G401 (cell line): ENCODE results near the gene CDPF1. TPM values are rescaled to one million over a fixed set of nuclear protein-coding genes. Genes with fewer than 3 reads are reported as not detected.

Experiments used
- DNase-seq: peaks from one replicate; pipeline ENCODE4 v3.0.0-alpha.2; 2015; ENCODE audit warnings: low spot score
- in situ Hi-C: cut with HindIII; loops from 2 replicates; pipeline ENCODE4 v1.10.0; 2016; ENCODE audit warnings: low sequenced_read_pairs, mixed read lengths
- total RNA-seq: library from RNA; depleted of rRNA; stranded (reverse); fragments of >200 nt; shearing (Covaris generic); gene quantifications from 2 replicates; pipeline ENCODE4 v1.2.3, GENCODE V29; 2014; rRNA removed

The CDPF1 gene
- 38.4 and 49.2 TPM in 2 replicates for total RNA-seq

DNA sequence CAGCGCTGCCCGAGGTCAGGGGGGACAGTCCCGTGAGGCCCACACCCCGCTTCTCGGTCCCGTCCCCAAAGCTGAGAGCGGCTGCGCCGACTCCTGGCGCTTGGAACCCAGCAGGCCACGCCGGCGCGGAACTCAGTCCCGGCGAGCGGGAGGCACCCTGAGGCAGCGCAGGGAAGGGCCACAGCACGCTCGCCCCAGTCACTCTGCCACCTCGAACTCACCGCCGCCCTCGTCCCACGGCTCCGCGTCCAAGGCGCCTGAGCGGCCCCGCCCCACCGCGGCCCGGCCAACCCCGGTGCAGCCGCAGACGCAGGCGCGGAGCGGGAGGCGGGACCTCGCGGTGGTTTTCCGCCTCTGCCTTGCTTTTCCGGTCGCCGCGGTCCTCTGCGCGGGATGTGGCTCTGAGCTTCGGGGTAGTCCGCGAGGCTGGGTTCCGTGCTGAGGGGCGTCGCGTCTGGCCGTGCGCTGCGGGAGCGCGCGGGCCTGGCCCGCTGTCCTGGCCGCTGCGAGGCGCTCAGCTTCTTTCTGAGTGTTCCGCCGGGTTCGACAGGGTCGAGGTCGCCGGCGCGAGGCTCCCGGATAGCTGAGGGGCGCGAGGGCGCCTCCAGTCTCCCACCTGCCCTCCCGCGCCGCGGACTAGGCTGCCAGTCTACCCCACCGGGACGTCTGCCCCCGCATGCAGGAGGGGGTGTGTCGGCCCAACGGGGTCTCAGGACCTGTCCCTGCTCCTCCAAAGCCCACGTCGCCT, at the start of gene CDPF1:
Gene CDPF1, minus strand, starts transcription at position 259 of the 748 bp plus-strand sequence. CDS start 2,009 bp downstream, outside the sequence.
- in situ Hi-C loops, result no loop called here

DNA sequence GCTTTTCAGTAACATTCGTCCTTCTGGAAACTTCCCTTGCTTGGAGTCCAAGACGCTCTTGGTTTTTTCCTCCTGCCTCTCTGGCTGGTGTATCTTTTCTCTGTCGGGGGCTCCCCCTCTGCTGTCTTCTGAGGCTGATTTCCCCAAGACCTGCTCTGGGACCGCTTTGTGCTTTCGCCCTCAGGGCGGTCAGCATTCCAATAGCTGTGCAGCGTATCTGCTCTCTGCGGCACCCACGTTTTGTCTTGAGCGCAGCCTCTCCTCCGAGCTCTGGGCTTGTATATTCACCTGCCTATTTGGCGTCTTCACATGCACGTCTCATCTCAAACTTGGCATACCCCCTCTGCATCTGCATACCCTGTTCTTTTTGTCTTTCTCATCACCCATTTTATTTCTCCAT, 49.0 kb upstream of the CDPF1 start:
- in situ Hi-C loops, result no loop called here
- no peak for DNase-seq

More for the DNA sequence above, at the start of gene CDPF1:
- DNase-seq, result peak; percentile 87

- no peak for DNase-seq
- in situ Hi-C loops, result no loop called here
Measured at GRCh38 chr22:46297151-46297812, 47.2 kb upstream of the CDPF1 start.

DNA sequence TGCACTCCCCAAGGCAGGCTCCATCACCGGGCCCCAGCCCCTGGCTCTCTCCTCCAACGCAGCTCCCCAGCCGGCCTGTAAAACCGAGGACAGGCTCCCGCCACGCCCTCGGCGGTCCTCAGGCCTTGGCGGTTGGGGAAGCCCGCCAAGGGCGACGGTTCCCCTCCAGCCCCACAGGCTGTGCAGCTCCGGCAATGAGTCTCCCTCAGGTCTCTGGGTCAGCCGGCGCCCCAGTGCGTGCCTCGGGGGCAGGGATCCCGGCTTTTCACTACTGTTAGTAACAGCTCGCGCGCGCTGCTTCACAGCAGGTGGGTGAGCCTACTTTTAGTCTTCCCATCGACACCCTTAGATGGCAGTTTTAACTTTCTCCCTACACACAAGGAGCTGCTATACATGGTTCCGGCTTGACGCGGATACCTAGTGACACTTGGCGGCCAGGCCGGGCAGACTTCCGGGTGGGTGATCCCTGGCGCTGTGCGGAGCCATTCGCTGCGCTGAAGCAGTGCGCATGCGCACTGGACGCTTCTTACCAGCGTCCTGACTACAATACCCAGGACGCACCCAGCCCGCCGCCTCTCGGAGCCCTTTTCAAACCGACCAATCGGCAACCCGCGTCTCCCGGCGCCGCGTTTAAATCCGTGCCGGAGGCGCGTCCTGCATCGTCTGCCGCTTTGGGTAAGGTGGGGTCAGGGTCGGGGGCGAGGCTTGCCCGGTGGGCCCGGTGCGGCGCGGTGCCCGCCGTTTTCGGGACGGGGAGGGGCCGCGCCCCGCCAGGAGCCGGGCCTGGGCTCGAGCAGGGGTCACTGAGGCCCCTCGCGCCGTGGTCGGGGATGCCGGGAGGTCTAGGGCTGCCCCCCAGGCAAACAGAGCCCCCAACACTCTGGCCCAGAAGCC, 46.4 kb upstream of the CDPF1 start, which contains the start of gene GTSE1:
Gene GTSE1, plus strand, starts transcription at position 614 of the 894 bp plus-strand sequence. CDS start 531 bp downstream, outside the sequence.
- DNase-seq, result peak; percentile 97
- in situ Hi-C loops, result no loop called here

- DNase-seq, result no peak
- in situ Hi-C loops, result no loop called here
Measured at GRCh38 chr22:46295277-46295971, 45.3 kb upstream of the CDPF1 start.

DNA sequence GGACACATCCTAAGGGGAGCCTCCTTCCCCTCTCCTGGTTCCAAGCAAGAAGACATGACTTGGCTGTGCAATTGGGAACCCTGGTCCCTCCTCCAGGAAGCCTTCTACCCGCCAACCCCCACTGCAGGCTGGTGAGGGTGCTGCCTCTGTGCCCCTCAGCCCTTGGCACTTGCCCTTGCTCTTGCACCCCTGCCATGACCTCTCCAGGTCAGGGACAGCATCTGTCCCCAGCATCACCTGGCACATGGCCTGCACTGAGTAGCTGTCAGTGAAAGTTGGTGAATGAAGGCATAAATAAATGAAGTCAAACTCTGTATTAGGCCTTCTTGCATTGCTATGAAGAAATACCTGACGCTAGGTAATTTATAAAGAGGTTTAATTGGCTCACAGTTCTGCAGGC, 44.7 kb upstream of the CDPF1 start:
- in situ Hi-C loops, result no loop called here
- DNase-seq, result no peak

- DNase-seq, result no peak
- in situ Hi-C loops, result no loop called here
Measured at GRCh38 chr22:46293577-46294260, 43.6 kb upstream of the CDPF1 start.

DNA sequence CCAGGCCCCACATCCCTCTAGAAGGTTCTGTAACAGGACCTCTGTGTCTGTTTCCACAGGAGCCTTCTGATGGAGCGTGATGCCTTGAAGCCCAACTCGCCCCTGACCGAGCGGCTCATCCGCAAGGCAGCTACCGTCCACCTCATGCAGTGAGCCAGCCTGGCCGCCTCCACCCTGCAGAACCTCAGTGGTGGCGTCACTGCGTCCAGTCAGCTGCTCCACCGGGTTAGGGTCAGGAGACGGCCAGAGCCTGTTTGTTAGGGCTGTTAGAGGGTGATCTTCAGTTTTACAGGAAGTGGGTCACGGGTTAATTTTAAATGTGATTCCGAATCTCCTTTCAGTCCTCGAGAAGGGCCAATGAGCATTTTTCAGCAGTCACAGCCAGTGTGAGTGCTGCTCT, 42.6 kb upstream of the CDPF1 start:
- DNase-seq, result no peak
- in situ Hi-C loops, result no loop called here

- DNase-seq, result no peak
- in situ Hi-C loops, result no loop called here
Measured at GRCh38 chr22:46292173-46292572, 42.1 kb upstream of the CDPF1 start.

DNA sequence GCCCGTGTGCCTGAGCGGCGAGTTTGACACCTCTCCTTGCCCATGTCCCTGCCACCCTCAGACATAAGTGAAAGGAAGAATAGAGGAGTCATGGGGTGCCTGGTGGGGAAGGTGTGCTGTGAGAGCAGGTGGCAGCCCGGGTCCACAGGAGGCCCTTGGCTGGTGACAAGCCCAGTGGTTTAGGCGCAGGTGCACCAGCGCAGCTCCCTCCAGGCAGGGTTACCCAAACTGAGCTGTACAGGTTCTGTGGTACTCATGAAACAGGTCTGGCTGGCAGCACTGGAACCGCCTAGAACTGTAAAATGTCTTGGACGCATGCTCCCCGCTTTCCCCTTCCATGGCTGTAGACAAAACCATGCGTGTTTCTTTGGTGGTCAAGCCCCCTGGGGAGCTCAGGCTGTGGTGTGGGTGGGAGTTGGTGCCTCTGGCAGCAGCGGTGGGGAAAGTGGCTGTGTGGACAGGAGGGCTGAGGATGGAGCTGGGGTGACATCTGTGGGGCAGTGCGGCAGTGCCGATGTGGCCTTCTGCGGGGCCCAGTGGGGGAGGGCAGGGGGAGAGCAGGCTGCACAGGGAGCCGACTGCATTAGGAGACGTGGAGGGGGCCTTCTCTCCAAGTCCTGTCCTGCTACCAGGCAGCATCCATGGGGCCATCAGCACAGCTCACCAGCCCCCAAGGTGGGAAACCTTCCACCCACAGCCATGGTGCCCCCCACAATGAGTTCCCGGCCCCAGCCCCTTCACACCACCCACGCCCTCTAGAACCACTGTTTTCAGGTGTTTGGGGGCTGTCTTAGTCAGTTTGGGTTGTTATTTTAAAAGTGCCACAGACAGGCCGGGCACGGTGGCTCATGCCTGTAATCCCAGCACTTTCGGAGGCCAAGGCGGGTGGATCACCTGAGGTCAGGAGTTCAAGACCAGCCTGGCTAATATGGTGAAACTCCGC, 41.0 kb upstream of the CDPF1 start:
- in situ Hi-C loops, result no loop called here

GRCh38 chr22:46290121-46290842, 40.2 kb upstream of the CDPF1 start:
- DNase-seq, result no peak
- in situ Hi-C loops, result no loop called here

More for the DNA sequence above, 41.0 kb upstream of the CDPF1 start:
- DNase-seq, result no peak

DNA sequence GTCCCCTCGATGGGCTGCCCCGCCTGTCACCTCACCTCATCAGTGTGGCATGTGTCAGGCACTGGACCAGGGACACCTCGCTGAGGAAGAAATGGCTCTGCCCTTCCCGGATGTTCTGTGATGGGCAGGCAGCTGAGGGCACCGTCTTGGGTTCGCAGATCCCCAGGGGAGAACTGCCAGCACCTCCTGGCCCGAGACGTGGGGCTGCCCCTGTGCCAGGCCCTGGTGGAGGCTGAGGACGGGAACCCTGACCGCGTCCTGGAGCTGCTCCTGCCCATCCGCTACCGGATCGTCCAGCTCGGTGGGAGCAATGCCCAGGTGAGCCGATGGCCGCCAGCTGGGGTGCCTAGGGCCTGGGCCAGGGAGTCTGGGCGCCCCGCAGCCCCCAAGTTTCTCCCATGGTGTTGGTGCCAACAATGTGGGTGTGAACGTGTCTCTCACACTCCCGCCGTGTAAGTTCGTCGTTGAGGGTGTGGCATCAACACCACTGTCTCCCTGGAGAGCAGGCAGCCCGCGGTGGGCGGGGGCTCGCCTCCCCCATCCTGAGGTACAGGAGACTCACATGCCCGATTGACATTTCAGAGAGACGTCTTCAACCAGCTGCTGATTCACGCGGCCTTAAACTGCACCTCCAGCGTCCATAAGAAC, 39.3 kb upstream of the CDPF1 start:
- DNase-seq, result no peak
- in situ Hi-C loops, result no loop called here

DNA sequence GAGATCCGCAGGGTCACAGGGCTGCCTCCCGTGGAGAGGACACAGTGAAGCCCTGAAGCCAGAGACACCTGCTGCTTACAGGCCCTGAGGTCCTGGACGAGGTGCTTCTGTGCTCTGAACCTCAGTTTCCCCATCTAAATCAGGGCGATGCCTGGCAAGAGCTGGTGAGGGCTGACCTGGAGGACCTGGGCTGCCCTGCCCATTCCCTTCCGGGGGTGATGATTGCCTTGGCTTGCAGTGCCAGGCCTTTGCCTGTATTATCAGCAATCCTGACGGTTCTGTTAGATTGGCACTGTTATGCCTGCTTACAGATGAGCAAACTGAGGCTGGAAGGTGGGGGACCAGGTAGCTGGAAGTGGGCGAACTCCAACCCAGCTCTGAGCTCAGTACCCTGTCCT, 38.8 kb upstream of the CDPF1 start:
- DNase-seq, result no peak
- in situ Hi-C loops, result no loop called here

GRCh38 chr22:46287873-46288751, 38.0 kb upstream of the CDPF1 start:
- no peak for DNase-seq
- in situ Hi-C loops, result no loop called here
